NCI-H1694 (cell line): ENCODE measurements around the gene FETUB.

Experiments used
- DNase-seq: peaks from one replicate; lab custom pipeline; 2025; lab: John Stamatoyannopoulos, UW

Gene FETUB

DNA sequence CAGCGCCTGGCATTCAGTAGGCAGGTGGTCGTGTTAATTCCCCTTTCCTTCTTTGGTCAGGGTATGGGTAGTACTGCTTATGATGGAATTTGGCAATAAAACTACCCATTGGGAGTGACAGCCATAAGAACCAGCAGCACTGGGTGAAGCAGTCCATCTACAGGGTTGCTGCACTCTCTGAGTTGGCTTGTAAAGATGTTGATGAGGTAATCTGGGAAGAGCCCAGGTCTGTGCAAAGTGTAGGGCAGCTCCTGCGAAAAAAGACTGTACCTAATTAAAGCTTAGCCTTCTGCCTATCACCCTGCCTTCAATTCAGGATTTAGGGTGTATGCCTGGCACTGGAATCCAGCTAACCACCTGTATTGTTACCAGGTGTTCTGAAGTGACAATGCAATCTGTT is 4.7 kb upstream of the FETUB start:
- DNase-seq: no peak

DNA sequence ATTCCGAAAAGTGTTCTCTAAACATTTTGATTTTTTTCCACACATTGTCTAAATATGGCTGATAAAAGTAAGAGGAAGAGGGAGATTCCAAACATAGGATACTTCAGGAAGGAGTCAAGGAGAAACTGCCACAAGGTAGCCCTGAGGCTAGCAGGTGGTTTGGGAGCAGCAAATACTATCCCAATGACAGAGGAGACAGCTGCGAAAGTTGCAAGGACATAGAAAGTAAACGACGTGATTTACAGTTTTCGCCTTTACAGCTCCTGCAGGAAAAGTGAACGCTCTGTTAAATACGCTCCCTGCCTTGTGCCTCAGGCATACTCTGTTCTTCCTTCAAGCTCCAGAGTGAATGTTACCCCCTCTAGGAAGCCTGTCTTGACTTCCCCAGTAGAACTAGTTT is 3.7 kb upstream of the FETUB start:
- DNase-seq: no peak

DNA sequence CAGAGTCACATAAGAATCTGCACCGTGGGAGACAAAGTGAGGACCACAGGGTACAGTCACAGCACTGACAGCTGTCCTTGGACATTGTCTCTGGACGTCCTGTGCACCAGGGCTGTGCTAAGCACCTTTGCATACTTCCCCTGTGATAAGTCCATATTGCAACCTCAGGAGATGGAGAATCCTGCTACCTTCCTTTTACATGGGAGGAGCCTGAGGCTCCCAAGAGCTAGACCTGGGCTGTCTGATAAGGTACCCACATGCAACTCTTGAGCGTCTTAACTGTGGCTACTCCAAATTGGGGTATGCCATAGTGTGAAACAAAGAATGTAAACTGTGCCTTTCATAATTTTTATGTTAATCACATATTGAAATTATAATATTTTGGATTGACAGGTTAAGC is 2.5 kb upstream of the FETUB start:
- DNase-seq: no peak

DNA sequence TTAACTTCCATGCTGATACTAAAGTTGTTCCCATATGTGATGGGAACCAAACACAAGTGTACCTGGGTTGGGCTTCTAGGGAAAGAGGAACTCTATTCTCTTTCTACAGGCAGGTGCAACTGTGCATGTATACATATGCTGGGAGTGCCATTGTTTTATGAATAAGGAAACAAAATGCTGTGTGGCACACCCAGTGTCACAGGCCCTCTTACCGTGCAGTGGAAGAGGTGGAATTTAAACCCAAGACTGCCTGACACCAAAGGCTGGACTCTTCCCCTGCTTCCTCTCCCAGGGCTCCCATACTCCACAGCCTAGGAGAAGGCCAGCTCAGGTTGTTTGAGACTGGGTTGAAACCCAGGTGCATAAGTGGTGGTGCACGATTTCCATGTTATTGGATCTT is 1.9 kb upstream of the FETUB start:
- DNase-seq: no peak

DNA sequence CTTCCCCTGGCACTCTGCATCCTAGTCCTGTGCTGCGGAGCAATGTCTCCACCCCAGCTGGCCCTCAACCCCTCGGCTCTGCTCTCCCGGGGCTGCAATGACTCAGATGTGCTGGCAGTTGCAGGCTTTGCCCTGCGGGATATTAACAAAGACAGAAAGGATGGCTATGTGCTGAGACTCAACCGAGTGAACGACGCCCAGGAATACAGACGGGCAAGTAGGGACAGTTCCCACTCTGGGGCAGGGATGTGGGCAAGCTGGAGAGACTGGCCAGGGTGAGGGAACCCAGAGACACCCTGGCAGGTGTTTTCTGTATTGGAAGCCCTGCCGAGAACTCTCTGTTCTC is 247 bp downstream of the FETUB start:
- no peak for DNase-seq

DNA sequence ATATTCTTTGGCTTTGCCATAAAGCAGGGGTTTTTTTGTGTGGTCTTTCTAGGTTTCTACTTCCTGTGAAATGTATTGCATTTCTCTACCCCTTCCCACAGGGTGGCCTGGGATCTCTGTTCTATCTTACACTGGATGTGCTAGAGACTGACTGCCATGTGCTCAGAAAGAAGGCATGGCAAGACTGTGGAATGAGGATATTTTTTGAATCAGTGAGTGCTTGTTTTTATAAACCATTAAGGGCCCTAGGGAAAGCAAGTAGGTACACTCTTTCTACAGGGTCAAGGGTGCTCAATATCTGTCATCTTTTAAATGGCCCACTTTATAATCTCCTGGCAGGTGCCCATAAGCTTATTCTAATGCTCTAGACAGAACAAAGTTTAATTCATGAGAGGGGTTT is 730 bp downstream of the FETUB start:
- DNase-seq: no peak

DNA sequence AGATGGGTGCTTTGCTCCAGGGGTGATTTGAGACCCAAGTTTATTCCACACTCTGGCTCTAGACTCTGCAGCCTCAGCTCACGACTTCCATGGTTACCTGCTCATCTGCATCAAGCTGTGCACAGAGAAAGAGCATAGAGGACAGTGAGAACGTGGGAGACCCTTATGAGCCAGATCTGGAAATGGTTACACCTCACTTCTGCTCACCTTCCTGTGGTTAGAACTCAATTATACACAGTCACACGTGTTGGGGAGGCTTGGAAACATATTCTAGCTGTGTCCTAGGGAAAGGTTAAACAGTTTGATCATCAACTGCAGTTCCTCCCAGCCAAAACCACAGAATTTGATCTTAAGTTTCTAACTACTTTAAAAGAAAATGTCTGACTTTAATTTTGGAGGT is 1.8 kb downstream of the FETUB start:
- no peak for DNase-seq

DNA sequence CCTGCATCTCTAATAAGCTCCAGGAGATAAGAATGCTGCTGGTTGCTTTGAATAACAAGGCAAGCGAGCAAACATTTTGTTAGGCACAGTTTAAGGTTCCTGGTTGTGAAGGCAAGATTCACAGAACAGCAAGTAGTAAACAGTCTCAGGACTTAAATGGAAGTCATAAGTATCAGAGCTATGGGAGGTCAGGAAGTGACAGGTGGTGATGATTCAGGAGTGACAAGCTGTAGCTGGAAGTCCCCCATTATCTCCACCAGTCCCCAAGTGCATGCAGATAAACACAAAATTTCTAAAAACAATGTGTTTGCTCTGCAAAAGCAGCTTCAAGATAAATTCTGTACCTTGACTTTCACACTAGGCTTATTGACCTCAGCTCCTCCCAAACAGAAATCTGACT is 3.3 kb downstream of the FETUB start:
- no peak for DNase-seq

DNA sequence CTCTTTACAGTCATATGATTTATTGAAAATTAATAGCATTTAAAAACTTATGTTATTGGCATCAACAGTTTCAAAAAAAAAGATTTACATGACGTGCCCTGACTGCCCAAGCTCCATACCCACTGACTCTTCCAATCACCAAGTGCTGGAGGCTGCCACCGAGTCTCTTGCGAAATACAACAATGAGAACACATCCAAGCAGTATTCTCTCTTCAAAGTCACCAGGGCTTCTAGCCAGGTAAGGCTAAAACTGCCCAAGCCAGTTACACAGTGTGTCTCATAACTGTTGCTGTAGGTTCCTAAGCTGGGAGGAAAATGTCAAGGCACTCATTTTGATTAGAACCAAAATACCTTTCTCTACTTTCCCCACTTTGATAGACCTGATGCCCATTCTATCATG is 4.5 kb downstream of the FETUB start:
- DNase-seq: no peak

DNA sequence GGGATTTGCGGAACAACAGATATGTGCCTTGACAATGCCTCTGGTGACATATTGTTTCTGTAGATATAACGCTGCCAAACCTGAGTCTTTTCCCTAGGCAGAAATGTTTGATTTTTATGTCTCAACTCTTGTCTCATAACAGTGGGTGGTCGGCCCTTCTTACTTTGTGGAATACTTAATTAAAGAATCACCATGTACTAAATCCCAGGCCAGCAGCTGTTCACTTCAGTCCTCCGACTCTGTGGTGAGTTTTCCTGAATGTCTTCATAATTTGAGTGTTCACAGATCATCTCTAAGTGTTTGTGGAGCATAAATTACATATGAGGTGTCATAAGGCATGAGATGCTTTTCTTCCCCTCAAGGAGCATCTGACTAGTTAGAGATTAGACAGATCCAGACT is 5.9 kb downstream of the FETUB start:
- no peak for DNase-seq

DNA sequence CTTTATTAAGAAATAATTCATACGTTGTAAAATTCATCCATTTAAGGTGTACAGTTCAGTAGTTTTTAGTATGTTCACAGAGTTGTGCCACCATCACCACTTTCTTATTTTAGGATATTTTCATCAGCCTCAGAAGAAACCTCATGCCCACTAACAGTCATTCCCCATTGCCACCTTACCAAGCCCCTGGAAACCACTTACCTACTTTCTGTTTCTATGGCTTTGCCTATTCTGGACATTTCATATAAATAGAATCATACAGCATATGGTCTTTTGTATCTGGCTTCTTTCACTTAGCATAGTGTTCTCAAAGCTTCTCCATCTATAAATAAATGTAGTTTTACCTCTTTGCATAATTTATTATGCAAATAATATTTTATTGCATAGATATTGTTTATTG is 6.6 kb downstream of the FETUB start:
- DNase-seq: no peak

DNA sequence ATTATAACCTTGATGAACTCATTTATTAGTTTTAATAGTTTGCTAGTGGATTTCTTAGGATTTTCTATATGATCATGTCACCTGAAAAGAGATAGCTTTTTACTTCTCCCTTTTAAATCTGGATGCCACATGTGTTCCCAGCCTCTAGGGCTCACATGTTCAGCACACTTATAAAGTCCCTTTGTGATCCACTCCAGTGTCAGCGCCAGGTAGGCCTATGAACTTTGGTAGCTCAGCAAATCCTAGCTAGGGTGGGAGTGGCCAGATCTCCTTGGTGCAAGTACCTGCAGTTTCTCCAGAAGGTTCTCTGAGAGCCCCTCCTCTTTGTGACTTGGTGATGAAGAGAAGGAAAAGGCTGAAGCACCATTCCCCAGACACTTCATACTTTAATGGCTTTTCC is 8.7 kb downstream of the FETUB start:
- DNase-seq: no peak

DNA sequence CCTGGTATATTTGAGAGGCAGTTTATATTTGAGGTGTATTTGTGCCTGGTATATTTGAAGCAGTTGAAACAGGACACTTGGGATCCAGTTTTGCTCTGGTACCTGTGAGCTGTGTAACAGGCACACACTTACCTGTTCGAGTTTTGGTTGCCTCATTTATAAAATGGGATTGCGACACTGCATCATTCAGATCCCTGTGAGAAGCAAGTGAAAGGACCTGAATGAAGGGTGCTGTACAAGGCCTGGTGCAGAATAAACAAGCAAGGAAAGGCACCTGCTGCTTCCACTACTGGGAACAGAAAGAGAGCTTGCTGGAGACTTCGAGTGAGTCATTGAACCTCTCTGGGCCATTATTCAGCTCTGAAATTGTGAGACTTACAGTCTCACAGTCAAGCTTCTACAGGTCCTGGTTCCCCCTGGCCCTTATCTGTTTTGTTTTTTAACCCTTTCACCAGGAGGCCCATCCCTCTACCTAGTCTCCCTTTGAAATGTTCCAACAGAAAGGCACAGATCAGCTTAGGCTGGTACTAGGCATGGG is 11.5 kb downstream of the FETUB start:
- DNase-seq: no peak

DNA sequence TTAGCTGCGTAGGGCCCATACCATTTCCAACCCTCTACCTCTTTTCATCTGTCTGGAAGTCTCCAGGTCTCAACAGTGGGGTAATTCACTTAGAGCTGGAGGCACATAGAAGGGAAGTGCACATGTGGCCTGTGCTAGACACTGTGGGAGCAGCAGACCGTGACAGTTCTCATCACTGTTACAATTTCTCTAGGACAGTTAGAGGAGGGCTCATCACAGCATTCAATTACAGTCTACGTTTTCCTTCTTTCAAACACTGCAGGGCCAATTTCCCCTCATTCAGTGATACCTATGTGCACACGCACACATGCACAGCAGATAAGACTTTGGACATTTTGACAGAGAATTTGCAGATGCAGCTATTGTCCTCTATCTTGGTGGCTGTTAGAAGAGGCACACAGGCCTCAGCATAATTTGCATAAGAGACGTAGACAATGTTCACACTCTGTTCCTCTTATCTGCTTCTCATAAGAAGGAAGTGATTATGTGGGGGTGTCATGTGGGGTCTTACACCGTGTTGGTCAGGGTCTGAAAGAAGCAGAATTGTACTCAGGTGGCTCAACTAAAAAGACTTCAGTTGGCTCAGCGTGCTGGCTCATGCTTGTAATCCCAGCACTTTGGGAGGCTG is 13.0 kb downstream of the FETUB start:
- no peak for DNase-seq

DNA sequence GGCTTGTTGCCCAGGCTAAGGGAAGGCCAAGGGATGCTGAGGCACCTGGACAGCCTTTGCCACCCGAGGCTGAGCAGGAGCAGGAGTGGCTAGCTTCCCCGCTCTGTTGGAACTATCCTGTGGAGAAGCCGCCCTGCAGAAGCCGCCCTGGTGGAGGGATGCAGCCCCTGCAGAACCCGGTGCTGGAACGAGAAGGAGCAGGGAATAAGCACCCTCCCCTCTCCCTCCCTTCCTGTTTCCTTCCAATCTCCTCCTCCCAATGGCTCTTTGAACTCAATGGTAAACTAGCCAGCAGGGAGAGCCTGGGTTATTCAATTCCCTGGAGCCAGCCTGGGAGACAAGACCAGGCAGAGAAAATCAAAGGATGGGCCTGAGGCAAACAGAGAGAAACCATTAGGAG is 13.8 kb downstream of the FETUB start:
- DNase-seq: no peak

DNA sequence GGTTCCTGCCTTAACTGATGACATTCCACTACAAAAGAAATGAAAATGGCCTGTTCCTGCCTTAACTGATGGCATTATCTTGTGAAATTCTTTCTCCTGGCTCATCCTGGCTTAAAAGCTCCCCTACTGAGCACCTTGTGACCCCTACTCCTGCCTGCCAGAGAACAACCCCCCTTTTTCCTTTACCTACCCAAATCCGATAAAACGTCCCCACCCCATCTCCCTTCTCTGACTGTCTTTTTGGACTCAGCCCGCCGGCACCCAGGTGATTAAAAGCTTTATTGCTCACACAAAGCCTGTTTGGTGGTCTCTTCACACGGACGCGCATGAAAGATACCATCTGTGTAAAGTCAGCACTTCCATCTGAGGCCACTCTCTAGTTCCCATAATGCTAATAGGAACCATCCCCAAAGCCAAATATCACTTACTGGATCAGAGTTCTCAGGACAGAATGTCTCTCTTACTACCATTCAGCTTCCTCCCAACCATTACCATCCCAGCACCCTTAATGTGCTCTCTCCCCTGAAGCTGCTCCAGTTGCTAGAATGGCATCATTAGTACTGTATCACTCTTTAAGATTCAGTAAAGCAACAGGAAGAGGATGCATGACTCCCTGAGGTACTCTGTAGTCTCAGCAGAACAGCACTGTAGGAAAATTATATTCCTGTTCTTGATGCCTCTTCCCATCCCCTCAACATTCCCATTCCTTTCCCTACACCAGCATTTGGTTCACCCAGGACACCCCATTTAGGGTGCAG is 23.3 kb downstream of the FETUB start:
- no peak for DNase-seq

DNA sequence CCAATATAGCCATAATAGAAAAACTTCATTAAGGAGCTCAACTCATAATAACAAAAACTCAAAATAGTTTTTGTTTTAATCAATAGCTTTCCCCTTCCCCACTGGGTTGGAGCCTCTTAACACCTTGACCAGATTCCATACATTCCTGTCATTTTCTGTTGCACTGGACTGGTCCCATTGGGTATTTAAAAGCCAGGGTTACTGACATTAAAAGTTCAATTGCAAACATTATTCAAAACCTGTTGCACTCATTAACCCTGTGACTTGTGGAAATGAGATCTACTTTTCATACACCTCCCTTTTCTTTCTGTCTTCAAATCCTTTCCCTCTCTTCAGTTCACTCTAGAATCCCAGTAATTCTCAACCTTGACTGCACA is 23.9 kb downstream of the FETUB start:
- DNase-seq: no peak

DNA sequence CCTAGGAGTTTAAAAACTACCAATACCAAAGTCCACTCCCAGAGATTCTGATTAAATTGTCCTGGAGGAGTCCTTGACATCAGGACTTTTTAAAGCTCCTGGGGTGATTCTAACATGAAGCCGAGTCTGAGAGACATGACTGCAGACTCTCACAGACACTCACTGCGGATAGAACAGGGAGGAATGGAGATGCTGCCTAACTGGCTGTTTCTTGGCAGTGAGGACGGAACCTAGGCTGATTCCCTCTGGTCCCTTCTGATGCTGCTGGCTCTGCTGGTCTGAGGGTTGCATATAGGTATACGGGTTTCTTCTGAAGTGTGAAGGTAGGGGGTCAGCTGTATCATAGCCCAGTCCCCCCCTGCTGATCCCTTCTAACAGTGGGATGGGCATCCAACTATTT is 24.3 kb downstream of the FETUB start:
- DNase-seq: no peak

DNA sequence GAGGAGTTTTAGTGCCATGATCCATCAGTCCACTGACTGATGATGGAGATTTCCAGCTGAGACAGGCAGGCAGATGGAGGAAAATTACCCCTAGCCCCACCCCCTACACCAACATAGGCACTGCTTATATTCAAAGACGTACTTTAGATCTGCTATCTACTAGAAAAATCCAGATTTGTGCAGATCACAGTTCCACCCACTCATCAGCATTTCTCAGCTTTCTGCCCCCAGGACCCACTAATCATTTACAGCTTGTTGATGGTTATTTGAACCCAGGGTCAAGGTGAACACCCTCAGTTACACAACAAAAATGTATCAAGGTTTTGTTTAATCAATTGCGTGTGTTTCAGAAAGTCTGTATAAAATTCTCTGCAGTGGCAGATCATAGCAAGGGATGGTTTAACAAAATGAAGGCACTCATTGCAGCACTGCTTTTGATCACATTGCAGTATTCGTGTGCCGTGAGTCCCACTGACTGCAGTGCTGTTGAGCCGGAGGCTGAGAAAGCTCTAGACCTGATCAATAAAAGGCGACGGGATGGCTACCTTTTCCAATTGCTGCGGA is 25.5 kb downstream of the FETUB start, which contains the start of gene HRG:
Gene HRG, plus strand, starts transcription at position 390 of the 564 bp plus-strand sequence. Its CDS starts 18 bp downstream, at position 408.
- no peak for DNase-seq

DNA sequence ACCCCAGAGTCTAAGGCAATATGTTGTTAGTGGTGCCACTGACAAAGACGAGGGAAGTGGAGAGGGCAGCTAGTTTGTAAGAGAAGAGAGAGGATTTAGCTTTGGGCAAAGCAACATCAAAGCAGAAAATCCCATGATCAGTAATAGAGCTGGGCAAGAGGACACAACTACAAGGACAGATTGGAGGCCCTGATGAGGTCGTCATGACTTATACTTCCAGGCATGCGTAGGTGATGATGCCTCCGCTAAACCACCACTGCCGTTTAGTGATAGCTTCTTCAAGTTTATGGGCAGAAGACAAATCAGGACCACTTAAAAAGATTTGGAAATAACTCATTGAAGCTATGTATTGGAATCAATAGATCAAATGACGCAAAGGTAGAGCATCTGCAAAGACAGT is 28.2 kb downstream of the FETUB start:
- DNase-seq: no peak

DNA sequence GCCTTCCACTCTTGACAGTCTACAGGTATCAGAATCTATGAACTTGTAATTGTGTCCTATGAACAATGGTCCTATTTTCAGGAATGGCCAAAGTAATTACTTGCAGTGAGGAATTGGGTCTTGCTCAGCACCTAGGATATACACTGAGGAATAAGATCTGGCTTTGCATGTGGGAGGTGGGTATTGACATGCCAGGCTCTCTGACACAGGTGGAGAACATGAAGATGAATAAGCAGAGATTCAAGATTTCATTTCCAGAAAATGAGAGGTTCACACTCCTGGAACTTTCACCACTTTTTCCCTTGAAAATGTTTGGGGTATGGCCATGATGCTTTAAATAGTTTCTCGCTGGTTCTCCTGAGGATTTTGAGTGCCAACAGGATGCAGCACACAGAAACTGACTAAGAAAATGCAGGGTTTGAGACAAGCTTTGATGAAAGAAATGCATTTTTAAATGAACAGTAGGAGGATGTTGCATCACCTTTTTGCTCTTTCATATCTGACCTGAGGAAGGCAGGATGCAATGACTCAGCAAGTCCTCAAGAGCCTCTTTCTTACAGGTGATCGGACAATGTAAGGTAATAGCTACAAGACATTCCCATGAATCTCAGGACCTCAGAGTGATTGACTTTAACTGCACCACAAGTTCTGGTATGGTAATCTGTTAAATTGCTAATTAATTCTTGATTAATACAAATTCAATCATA is 29.3 kb downstream of the FETUB start:
- no peak for DNase-seq

DNA sequence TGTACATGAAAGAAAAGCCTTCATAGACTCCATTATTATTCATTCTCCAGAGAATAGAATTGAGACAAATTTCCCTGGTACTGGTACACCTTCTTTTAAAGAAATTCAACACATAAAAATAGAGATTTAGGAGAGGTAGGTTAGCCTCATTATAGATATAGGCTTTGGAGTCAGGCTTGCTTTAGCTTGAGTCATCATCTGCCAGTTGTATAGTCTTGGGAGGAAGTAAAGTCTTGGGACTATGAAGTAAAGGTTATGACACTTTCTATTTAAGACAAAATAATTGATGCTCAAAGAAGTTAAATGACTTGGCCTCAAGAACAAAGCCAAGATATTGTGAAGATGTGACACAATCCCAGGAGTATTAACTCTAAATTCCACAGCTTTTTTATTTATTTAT is 30.0 kb downstream of the FETUB start:
- DNase-seq: no peak

DNA sequence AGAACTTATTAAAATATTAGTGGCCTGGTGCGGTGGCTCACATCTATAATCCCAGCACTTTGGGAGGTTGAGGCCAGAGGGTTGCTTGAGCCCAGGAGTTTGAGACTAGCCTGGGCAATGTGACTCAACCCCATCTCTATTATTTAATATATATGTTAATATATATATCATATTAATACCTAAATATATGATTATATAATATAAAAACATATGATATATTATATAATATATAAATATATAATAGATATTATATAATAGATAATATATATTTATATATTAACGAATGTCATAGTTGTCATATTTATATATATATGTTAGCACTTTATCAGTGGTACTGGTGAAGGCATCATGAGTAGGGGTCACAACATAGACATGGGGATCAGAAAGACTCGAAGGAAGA is 30.9 kb downstream of the FETUB start:
- no peak for DNase-seq
